GM21367 (cell line): ENCODE results near the gene TTLL8.

ENCODE experiments used
- ATAC-seq: cut with Tn5 transposase; IDR thresholded peaks from one replicate; pipeline ENCODE4 v1.9.1; 2021; ENCODE audit not compliant: unreplicated experiment

The TTLL8 gene

DNA sequence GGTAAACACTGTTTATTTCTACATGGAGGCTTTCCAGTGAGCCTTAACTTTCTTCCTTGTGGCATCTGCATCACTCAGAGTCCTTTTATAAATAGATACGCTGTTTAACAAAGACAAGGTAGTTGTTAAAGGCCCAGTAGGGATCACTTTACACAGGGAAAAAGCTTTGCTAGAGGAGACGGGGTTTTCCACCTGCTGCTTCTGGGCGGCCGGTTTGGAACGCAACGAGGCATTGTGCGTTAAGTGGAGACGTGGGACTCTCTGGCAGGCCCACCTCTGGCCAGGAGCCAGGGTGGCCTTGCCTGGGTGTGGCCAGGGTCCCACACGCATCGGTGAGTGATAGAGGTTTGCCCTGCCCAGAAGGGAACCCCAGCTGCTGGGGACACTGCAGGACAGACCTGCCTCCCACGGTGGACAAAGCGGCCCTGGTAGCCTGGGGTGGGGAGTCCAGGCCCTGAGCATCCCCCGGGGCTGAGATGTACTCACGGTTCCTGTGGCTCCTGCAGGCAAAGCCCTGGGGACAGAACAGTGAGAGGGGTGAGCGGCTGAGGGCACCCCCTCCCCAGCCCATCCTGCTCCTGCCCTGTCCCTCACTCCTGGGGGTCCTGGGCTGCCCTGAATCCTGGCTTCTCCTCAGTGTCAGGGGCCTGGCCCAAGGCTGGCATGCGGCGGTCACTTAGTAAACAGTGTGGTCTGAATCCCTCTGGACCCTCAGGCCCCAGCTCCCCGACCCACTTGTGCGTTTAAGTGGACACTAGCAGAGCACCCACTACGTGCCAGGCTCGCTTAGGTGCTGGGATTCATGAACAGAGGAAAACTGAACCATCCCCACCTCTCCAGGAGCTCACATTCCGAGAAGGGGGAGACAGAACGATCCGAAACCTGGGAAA lies 49.7 kb downstream of the TTLL8 start:
- no peak for ATAC-seq

DNA sequence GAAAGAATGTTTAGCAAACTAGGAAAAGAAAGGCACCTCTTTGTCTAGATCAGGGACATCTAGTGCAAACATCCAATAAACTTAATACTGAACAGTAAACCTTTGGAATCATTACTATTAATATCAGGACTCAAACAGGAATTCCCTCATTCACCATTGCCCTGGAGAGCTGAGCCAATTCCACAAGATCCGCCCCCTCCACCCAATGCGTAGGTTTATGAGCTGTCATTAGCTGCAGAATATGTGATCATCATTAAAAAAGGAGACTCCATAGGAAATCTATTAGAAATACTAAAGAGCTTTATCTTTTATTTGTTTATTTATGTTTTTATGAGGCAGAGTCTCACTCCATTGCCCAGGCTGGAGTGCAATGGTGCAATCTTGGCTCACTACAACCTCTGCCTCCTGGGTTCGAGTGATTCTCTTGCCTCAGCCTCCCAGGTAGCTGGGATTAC lies 51.0 kb downstream of the TTLL8 start:
- no peak for ATAC-seq

DNA sequence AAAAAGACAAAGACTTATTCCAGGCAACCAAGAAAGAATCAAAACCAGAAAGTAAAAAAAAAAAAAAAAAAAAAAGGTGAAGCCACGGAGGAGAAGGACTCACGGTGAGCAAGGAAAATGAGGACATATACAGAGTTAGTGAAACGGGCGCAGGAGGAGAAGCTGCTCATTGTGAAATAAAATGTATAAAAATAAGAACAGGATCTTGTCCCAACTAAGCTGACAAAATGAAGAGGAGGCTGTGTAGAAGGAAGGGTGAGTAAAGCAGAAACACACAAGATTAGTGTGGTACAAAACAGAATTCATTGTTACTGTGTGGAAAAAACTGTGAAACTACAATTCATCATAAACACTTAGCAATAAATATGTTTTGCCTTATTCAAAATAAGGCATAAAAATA lies 53.2 kb downstream of the TTLL8 start:
- ATAC-seq = no peak

DNA sequence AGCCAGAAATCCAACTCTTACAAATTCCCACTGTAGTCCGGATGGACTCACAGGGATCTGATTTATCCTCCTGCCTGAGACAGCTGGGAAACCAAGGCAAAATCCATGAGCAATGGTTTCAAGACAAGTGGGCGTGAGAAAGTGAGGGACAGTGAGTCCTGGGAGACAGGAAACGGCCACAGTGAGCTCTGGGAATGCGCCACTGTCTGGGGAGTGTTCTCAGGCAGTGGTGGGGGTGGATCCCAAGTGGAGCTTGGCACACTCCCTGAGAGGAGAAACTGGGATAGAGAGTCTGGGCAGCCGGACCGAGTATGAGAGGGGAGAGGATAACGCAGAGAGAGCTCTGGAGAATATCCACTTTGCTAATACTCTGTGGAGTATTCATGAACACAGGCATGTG lies 55.3 kb downstream of the TTLL8 start:
- ATAC-seq = no peak

DNA sequence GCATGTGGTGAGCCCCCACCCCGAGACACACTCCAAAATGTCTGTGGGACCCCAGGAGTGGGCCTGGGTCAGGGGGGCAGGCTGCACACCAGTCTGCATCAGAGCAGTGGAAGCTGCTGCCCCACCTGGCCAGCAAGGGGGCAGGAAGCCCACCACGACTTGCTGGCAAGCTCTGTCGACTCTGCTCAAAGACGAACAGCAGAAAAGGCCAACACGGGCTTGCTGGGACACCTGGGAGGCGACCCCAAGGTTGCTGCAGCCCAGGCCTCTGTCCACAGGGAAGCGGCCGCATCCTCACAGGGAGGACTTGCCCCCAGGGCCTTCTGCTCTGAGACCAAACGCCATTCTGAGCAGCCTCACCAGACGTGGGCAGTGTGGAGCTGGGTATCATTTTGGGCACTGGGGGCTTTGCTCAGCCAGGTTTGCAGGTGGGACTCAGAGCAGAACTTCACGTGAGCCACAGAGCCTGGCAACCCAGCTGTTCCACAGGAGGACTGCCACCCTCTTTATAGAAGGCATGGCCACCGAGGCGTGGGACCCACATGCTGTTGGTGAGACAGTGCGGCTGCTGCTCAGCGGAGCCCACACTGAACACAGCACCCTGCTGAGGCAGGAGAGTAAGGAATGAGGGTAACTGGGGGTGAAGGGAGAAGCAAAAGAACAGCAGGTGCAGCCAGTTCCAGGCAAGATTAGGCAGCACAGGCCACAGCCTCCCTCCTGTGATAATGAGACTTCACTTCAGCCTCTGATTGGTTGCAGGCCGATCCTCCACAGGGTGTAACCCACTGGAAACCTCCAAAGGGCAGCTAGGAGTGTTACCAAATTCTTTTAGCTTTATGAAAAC lies 56.5 kb downstream of the TTLL8 start:
- ATAC-seq = no peak

DNA sequence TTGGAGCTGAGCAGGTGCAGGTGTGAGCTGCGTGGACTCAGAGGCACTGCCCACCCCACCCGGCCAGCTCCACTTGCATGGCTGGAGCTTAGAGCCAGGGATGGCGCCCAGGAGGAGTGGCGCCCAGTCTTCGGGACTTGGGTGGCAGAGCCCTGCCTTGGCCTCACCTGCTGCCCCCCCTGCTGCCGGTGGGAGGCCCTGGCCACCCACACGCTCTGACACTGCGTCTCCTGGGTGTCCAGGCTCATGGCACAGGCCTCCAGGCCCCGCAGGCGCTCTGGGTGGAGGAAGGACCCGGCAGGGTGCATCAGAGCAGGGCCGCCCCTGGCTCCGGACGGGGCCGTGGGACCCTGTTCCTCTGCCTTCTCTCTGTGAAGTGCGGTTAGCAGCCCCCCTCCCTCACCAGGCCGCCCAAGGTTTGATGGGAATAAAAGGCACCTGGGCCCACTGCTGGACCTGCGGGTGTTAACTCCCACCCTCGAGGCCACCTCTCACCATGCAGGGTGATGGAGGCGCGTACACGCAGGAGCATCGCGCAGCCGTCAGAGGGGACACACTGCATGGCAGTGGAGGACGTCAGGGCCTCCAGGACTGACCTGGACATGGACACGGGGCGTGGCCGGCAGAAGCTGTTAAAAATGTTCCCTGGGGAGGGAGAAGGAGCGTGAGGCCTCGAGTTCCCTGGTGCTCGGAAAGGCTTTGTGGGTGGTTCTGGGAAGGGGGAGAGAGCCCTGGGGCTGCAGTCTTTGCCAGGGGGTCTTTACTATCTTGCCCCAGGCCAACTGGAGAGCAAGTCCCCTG lies 57.3 kb downstream of the TTLL8 start:
- ATAC-seq = no peak

DNA sequence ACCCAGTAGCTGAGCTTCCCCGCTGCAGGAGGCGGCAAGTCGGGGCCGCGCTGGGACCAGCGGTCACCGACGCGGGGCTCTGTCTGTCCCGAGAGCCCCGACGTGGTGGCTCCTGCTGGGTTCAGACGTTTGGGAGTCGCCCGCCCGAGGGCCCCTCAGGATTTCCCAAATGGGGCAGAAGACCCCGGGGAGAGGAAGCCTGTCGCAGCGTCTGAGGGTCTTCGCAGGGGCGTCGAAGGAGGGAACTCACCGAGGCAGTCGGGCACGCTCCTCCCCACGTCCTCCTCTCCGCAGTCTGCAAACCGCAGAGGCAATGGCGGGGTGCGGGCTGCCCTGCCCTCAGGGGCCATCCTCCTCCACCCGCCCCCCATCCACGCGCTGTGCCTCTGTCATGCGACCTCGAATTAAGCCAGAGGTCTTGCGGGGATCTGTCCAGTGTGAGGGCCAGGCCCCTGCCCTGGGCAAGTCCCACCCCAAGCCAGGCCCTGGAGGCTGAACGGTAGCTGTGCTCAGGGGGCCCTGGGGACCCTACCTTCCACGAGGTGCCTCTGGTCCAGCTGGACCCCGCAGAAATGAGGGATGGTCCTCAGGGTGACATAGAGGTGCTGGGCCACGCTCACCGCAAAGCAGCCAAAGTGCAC lies 58.0 kb downstream of the TTLL8 start:
- ATAC-seq = no peak

DNA sequence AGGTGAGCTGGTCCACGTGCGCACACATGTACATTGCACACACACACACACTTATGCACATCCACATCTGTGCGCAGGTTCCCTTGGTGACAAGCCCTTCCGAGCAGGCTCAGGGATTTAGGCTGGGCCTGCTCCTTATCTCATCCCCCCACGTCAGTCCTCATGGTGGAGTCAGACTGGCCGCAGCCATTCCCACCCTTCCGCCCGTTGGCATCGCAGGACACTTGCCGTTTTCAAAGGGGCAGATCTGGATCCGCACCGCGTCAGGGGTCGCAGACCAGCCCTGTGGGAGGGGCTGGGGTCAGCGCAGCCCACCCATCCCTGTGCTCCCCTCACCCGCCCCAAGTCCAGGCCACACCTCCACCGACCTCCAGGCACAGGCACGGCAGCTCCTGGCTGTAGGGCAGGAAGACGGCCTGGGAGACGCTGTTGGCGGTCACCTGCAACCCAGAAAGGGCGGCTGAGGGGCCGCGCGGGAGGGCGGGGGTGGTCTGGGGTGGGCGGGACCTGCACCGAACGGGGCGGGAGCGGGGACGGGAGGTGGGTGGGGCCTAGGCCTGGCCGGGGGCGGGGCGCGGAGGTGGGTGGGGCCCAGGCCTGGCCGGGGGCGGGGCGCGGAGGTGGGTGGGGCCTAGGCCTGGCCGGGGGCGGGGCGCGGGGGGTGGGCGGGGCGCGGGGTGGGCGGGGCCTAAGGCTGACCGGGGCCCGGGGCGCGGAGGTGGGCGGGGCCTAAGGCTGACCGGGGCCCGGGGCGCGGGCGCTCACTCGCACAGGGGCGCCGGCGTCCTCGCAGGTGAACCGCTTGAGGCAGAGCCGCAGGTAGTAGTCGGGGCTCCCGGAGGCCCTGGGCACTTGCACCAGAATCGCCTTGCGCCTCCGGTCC lies 58.8 kb downstream of the TTLL8 start:
- no peak for ATAC-seq

DNA sequence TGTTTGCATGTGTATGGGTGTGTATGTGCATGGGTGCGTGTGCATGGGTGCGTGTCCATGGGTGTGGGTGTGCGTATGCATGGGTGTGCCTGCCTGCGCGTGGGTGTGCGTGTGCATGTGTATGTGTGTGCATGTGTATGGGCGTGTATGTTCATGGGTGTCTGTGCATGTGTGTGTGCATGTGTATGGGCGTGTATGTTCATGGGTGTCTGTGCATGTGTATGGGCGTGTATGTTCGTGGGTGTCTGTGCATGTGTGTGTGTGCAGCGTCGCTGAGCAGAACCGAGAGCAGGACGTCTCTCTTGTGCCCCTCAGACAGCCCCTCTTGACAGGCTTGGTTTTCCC lies 59.4 kb downstream of the TTLL8 start:
- ATAC-seq = no peak

DNA sequence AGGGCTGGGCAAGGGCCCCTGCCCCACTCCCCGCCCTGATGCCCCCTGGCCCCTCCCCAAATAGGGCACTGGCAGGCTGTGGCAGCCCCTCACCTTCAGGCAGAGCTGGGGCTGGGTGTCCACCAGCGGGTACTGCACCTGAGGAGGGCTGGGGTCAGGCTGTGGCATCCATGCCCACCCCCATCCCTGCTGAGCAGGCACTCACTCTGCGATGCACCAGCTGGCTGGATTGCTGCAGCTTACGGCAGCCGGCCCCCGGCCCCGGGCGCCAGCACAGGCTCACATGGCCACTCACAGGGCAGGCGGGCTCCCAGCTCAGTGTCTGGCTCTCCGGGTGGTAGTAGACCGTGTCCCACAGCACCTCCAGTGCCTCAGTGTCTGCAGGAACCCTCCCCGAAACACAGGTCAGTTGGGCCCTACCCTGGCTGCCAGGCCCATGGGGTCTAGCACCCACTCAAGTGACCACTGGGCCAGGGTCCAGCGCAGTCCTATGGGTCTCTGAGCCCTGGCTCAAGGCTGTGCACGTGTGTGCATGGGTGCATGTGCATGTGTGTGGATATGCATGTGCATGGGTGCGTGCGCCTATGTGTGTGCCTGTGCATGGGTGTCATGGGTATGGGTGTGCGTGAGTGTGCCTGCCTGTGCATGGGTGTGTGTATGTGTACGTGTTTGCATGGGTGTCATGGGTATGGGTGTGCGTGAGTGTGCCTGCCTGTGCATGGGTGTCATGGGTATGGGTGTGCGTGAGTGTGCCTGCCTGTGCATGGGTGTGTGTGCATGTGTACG lies 60.0 kb downstream of the TTLL8 start:
- no peak for ATAC-seq

DNA sequence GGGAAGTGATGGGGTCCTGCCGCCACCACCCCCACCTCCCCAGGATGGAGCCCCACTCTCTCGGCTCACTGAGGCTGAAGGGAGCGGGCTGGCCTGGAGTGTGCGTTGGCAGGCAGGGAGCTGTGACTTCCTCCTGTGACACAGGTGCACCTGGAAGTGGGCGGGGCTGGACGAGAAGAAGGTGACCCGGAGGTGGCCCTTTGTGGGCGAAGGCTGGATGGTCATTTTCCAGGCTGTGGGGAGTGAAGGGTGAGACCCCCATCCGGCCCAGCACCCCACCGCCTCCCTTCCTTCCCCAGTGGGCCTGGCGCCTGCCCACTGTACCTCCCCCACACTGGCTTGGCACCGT lies 60.9 kb downstream of the TTLL8 start:
- ATAC-seq = no peak

DNA sequence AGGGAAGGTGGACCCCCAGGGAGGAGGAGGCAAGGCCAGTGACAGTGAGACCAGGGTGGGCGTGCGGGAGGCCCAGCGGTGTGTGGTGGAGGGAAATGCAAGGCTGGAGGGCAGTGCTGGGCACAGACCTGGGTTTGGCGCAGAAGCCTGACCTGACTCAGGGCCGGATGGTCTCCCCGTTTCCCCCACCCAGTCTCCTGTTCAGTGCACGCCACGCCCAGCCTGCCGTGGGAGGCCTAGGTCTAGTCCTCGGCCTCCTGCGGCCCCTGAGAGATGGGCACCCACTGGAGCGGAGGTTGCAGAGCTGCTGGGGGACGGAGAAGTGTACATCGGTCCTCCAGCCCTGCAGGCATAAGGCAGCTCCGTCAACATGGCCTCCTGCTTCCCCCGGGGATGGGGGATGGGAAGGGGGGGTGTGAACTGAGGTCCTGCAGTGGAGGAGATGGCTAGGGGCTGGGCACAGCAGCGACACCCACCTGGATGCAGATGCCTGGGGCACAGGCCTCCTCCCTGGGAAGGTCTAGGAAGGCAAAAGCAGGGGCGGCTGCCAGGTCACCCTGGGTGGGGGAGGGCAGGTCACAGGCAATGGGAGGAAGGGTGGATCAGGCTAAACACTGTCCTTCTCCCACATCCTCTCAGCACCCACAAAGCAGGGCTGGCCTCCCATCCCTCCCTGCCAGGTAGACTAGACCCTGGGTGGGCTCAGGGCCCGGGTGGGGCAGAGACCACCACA lies 61.4 kb downstream of the TTLL8 start:
- no peak for ATAC-seq

DNA sequence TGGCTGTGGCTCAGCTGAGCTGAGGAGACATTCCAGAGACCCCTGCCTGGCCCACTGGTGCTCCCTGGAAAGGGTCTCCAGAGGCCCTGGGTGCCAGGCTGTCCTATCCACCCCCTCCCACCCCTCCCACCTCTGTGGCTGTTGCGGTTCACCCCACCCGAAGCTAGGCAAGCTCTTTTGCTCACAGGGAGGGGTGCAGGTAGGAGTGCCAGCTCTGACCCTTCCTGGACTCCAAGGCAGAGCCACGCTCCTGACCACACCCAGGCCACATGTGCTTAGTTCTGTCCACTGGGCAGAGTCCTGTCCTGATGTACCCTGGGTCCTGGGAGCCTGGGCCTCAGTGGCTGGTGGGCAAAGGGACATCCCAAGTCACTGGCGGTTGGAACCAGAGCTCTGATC lies 62.0 kb downstream of the TTLL8 start:
- no peak for ATAC-seq

DNA sequence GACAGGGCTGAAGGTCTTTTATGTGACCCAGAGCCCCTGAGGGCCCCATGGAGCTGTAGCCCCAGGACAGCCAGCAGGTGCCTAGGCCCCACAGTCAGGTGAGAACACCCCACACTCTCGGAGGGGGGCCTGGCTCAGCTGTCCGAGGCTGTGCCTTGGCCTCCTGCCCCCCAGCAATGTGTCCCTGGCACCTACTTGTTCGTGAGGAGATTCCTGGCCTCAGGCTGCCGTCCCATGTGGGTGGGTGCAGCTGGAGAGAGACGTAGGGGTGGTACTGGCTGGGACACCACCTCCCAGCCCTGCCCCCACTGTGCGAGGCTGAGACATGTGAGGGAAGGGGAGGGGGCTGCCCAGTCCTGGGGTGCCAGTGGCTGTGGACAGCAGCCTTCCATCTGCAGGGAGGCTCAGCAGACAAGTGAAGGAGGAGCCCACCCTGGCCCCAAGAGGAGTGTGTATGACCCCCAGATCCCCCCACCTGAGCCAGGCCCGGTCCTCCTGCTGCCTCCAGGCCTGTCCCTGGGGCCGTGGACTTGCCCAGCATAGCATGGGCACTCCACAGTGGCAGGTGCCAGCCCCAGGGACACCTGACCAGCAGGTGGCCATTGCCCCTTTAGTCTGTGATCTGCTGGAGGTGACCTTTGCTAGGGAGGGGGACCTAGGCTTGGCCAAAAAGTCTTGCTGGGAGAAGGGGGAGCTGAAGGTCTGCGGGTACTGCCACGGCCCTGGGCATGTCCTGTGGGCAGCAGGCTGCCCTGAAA lies 62.6 kb downstream of the TTLL8 start:
- ATAC-seq = no peak

DNA sequence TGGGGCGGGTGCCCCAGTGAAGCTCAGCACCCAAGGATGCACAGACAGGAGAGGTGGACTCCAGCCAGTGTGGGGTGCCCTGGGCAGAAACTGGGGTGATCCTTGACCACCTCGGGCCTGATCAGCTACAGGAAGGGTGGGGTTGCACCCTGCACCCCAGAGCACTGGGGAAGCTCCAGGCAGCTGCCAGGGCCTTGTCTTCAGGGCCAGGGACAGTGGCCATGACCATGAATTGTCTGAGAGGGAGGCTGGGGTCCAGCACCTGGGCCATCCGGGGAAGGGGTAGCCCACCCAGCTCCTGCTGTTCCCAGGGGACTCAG lies 63.1 kb downstream of the TTLL8 start:
- no peak for ATAC-seq

DNA sequence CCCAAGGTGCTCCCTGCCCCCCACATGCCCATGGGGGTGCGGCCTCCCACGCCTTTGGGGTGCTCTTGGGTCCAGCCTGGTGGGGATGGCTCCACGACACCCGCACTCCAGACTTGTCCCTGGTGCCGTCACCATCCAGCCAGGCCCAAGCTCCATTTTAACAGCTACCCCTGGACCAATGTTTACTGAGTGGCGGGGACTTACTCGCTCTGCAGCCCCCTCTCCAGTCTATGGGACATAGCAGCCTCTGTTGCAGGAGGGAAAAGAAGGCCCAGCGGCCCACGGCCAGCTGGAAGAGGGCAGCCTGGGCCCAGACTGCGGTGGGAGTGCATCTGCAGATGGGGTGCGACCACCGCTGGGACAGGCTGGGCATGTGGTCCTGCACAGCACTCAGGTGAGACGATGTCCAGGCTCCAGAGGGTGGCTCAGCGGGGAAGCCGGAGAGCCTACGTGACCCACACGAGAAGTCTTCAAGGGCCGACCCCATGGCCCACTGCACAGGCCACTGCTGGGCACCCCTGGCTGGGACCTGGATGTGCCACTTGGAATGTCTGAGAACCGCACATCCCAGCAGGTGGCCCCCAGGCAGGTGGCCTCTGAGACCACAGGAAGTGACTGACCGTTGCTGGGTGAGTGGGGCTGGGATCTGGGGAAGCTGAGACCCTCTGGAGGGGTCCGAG lies 63.6 kb downstream of the TTLL8 start:
- no peak for ATAC-seq

DNA sequence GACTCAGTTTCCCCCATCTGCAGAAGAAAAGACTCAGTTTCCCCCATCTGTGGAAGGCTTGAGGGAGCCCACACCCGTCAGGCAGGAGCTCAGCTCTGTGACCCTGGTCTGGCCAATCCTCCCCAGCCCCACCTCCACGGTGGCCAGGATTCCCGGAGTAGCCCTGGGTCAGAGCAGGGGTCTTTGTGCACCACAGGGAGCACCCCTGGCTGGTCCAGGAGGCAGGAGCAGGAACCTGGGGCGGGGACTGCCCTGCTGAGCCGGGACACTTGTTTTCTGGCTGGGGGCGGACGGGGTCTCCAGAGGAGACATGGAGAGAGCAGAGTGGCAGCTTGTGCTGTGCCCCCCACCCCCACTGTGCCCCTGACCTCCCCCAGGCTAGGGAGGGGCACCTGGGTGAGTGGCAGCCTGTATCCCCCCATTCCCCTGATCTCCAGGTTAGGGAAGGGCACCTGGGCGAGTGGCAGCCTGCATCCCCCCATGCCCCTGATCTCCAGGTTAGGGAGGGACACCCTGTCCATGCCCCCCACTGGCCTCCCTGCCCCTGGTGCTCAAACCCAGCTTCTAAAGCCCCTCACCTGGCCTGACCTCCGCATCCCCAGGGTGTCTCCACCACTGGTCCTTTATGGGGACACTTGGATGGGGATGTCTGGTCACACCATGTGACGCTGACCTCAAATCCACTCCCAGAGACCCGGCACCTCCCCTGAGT lies 64.3 kb downstream of the TTLL8 start:
- no peak for ATAC-seq
